ENCODE results near the gene RPL22. TPM values are rescaled to one million over a fixed set of nuclear protein-coding genes. Genes with fewer than 3 reads are reported as not detected.

The RPL22 gene
- total RNA-seq, 1 donor from 2014 or later: 283 TPM

DNA sequence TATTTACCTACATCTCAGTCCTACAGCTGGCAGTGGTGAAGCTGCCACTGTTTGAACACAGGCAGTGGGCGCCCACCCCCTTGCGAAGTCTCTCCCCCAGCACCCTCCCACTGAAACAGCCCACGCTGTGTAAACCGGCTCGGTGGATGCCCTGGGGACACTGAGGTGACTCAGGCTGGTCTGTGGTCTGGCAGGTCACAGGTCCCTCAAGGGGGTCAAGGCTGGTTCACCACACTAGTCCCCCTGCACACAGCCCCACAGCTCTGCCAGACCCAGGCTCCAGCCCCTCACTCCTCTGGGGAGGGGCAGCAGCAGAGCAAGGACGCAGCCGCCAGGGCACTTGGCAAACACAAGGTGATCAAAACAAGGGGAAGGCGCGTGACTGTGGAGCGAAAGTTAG is 26.8 kb downstream of the RPL22 start:
- Mint-ChIP-seq H3K27me3 (ENCODE audit: low read depth, unreplicated experiment) (peaks cover 32% of the 10 kb centered on the region), H3K9me3 (ENCODE audit: unreplicated experiment) (no peaks in the 10 kb centered on the region), H3K4me3 (ENCODE audit: unreplicated experiment) (no peak overlapping the region), H3K4me1 (ENCODE audit: low read depth, unreplicated experiment) (no peaks in the 10 kb centered on the region), H3K36me3 (ENCODE audit: low read depth, unreplicated experiment) (no peaks in the 10 kb centered on the region), H3K27ac (ENCODE audit: unreplicated experiment) (no peak overlapping the region)
- Histone ChIP-seq H3K79me2 (ENCODE audit: insufficient read depth, low read length) (no peaks in the 10 kb centered on the region), H2AFZ (ENCODE audit: low read depth, low read length) (no peak overlapping the region), H3K4me2 (ENCODE audit: low read length) (no peak overlapping the region), H3K9ac (ENCODE audit: low read length) (no peak overlapping the region), H3K4me3 (ENCODE audit: insufficient read depth, low read depth, low read length) (no peak overlapping the region), H3K9me3 (ENCODE audit: insufficient read depth, low read depth, low read length) (peaks cover 6% of the 10 kb centered on the region), H3K4me1 (ENCODE audit: insufficient read depth, low read length) (no peaks in the 10 kb centered on the region), H3K27ac (ENCODE audit: low read depth, low read length) (no peak overlapping the region), H3K27me3 (ENCODE audit: insufficient read depth, low read length) (peaks cover 16% of the 10 kb centered on the region), H3K36me3 (ENCODE audit: insufficient read depth, low read length) (no peaks in the 10 kb centered on the region), H4K20me1 (ENCODE audit: insufficient read depth, low read length) (no peaks in the 10 kb centered on the region)
- FAIRE-seq: no peak
- no peak for DNase-seq (ENCODE audit: low read depth)
- no peak for TF ChIP-seq EZH2 (IDR thresholded peaks at IDR 0.05; ENCODE audit: insufficient read depth, low read length)
- TF ChIP-seq CTCF (IDR thresholded peaks at IDR 0.05; ENCODE audit: insufficient read depth, low read depth, low read length): no peak

DNA sequence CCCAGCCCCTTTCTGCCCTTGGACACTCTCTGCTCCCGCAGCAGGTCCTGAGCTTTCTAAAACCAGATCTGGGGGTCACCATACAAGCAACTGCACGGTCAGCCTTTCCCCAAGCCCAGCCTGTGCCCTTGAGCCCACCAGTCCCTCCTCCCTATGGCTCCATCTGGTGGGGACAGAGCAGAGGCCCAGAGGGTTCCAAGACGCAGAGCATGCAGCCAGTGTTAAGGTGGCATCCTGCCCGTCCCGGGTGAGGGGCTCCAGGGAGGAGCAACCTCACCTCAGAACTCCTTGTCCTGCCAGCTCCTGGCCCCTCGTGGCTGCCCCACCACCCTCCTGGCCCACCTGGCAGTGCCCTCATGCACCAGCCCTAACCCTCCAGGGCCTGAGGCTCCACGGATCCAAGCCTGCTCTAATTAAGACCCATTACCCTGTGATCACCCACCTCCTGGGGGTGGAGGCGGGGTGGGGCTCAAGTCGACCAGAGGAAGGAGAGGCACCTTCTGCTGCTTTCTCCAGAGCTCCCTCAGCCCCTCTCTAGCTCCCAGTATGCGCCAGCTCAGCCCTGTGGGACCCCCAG is 27.8 kb downstream of the RPL22 start:
- Histone ChIP-seq H3K27ac (ENCODE audit: low read depth, low read length) (no peak overlapping the region), H3K36me3 (ENCODE audit: insufficient read depth, low read length) (no peaks in the 10 kb centered on the region), H3K9ac (ENCODE audit: low read length) (no peak overlapping the region), H3K27me3 (ENCODE audit: insufficient read depth, low read length) (peaks cover 7% of the 10 kb centered on the region), H3K9me3 (ENCODE audit: insufficient read depth, low read depth, low read length) (peaks cover 6% of the 10 kb centered on the region), H3K4me1 (ENCODE audit: insufficient read depth, low read length) (no peaks in the 10 kb centered on the region), H3K79me2 (ENCODE audit: insufficient read depth, low read length) (no peaks in the 10 kb centered on the region), H4K20me1 (ENCODE audit: insufficient read depth, low read length) (no peaks in the 10 kb centered on the region), H2AFZ (ENCODE audit: low read depth, low read length) (no peak overlapping the region), H3K4me3 (ENCODE audit: insufficient read depth, low read depth, low read length) (no peak overlapping the region), H3K4me2 (ENCODE audit: low read length) (no peak overlapping the region)
- FAIRE-seq: no peak
- DNase-seq (ENCODE audit: low read depth): no peak
- H3K9me3 Mint-ChIP-seq (ENCODE audit: unreplicated experiment): no peaks in the 10 kb centered on the region
- H3K27me3 Mint-ChIP-seq (ENCODE audit: low read depth, unreplicated experiment): peaks cover 41% of the 10 kb centered on the region
- H3K27ac Mint-ChIP-seq (ENCODE audit: unreplicated experiment): no peak overlapping the region
- no peak overlapping the region for H3K4me3 Mint-ChIP-seq (ENCODE audit: unreplicated experiment)
- H3K4me1 Mint-ChIP-seq (ENCODE audit: low read depth, unreplicated experiment): no peaks in the 10 kb centered on the region
- H3K36me3 Mint-ChIP-seq (ENCODE audit: low read depth, unreplicated experiment): no peaks in the 10 kb centered on the region
- peak; percentile 11 for TF ChIP-seq CTCF (IDR thresholded peaks at IDR 0.05; ENCODE audit: insufficient read depth, low read depth, low read length)
- TF ChIP-seq EZH2 (IDR thresholded peaks at IDR 0.05; ENCODE audit: insufficient read depth, low read length): no peak

DNA sequence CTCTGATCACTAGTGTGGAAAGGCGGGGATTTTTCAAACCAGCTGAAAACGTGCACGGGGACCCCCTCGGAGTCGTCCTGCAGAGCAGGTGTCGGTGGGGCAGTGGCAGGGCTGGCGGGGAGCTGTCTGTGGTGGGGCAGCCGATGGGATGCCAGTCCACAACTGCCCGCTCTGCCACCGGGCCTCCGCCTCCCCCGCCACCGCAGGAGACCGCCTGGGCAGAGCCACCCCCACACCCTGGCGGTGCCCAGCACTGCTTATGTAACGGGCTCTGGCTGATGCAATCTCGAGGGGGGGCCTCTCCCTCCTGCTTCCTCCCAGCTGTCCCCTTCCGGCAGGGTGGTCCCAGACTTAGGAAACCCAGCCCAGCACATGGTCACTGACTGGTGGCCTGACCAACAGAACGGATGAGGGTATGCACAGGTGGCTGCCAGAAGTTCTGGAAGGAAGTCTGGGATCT is 28.6 kb downstream of the RPL22 start:
- no peak for FAIRE-seq
- H3K4me2 ChIP-seq (ENCODE audit: low read length): no peak overlapping the region
- H2AFZ ChIP-seq (ENCODE audit: low read depth, low read length): no peak overlapping the region
- no peak overlapping the region for H3K9ac ChIP-seq (ENCODE audit: low read length)
- H3K36me3 Mint-ChIP-seq (ENCODE audit: low read depth, unreplicated experiment): no peaks in the 10 kb centered on the region
- no peaks in the 10 kb centered on the region for H3K36me3 ChIP-seq (ENCODE audit: insufficient read depth, low read length)
- no peaks in the 10 kb centered on the region for H4K20me1 ChIP-seq (ENCODE audit: insufficient read depth, low read length)
- TF ChIP-seq CTCF (IDR thresholded peaks at IDR 0.05; ENCODE audit: insufficient read depth, low read depth, low read length): no peak
- TF ChIP-seq EZH2 (IDR thresholded peaks at IDR 0.05; ENCODE audit: insufficient read depth, low read length): no peak
- peaks cover 46% of the 10 kb centered on the region for H3K27me3 Mint-ChIP-seq (ENCODE audit: low read depth, unreplicated experiment)
- no peaks in the 10 kb centered on the region for H3K27me3 ChIP-seq (ENCODE audit: insufficient read depth, low read length)
- H3K4me3 Mint-ChIP-seq (ENCODE audit: unreplicated experiment): no peak overlapping the region
- no peak overlapping the region for H3K4me3 ChIP-seq (ENCODE audit: insufficient read depth, low read depth, low read length)
- H3K4me1 Mint-ChIP-seq (ENCODE audit: low read depth, unreplicated experiment): no peaks in the 10 kb centered on the region
- peaks cover 6% of the 10 kb centered on the region for H3K9me3 ChIP-seq (ENCODE audit: insufficient read depth, low read depth, low read length)
- H3K79me2 ChIP-seq (ENCODE audit: insufficient read depth, low read length): no peaks in the 10 kb centered on the region
- H3K4me1 ChIP-seq (ENCODE audit: insufficient read depth, low read length): no peaks in the 10 kb centered on the region
- H3K27ac Mint-ChIP-seq (ENCODE audit: unreplicated experiment): no peak overlapping the region
- H3K27ac ChIP-seq (ENCODE audit: low read depth, low read length): no peak overlapping the region
- H3K9me3 Mint-ChIP-seq (ENCODE audit: unreplicated experiment): no peaks in the 10 kb centered on the region
- DNase-seq (ENCODE audit: low read depth): no peak
